IMR-90 (cell line): ENCODE data around the gene ETFA. TPM values are rescaled to one million over a fixed set of nuclear protein-coding genes. Genes with fewer than 3 reads are reported as not detected.

ENCODE experiments used
- ATAC-seq: fragments of 200-7000 bp; cut with Tn5 transposase; 2 replicates; pipeline ENCODE4 v1.9.1; 2020; ENCODE audit warnings: low read depth, mild to moderate bottlenecking, moderate library complexity
- BruUV-seq: library from RNA; stranded (reverse); fragments of 400-500 nt; replicated peaks from 2 replicates; lab custom pipeline; 2021; lab: Mats Ljungman, UMichigan
- CTCF ChIA-PET: fragments of 300-600 bp; formaldehyde crosslinking; extraction: SDS; loops from one replicate; lab custom pipeline; 2021; ENCODE audit warnings: antibody characterized with exemption; lab: Yijun Ruan, JAX
- POLR2A ChIA-PET: fragments of 300-600 bp; sonication (Branson Sonifier 250); formaldehyde crosslinking; loops from one replicate; lab custom pipeline; 2022; ENCODE audit warnings: antibody characterized with exemption; ENCODE audit not compliant: unreplicated experiment; lab: Charles Lee
- DNase-seq: peaks from one replicate; pipeline ENCODE4 v3.0.0; 2013
- H2AFZ ChIP-seq: replicated peaks from 2 replicates; pipeline ENCODE3; 2013; ENCODE audit warnings: low read length, mild to moderate bottlenecking; ENCODE audit not compliant: poor library complexity
- H2AK5ac ChIP-seq: 2 replicates; pipeline ENCODE4 v1.6.1; 2013; ENCODE audit warnings: low read depth, low read length, inconsistent platforms
- H2AK9ac ChIP-seq: replicated peaks from 2 replicates; pipeline ENCODE3; 2013; ENCODE audit warnings: mild to moderate bottlenecking, low read depth, low read length, moderate library complexity; ENCODE audit not compliant: poor library complexity
- H2BK120ac ChIP-seq: 2 replicates; pipeline ENCODE4 v1.6.1; 2013; ENCODE audit warnings: low read depth, low read length, inconsistent platforms
- H2BK15ac ChIP-seq: 3 replicates; pipeline ENCODE4 v1.6.1; 2013; ENCODE audit warnings: low read depth, low read length, inconsistent platforms
- H2BK20ac ChIP-seq: 2 replicates; pipeline ENCODE4 v1.6.1; 2013; ENCODE audit warnings: low read depth, mild to moderate bottlenecking, inconsistent platforms, low read length, moderate library complexity
- H2BK5ac ChIP-seq: 2 replicates; pipeline ENCODE4 v1.6.1; 2013; ENCODE audit warnings: mild to moderate bottlenecking, low read depth, low read length, inconsistent platforms; ENCODE audit not compliant: poor library complexity, severe bottlenecking
- H3K14ac ChIP-seq: replicated peaks from 2 replicates; pipeline ENCODE4 v1.6.1; 2013; ENCODE audit warnings: low read depth, low read length, inconsistent platforms
- H3K18ac ChIP-seq: 2 replicates; pipeline ENCODE4 v1.6.1; 2013; ENCODE audit warnings: low read depth, low read length, control low read depth
- H3K23ac ChIP-seq: 2 replicates; pipeline ENCODE4 v1.6.1; 2013; ENCODE audit warnings: low read depth, low read length, inconsistent platforms
- H3K27ac ChIP-seq: 2 replicates; pipeline ENCODE4 v1.5.1; 2013; ENCODE audit warnings: mild to moderate bottlenecking, control low read depth, low read length; ENCODE audit not compliant: insufficient read depth
- H3K27me3 ChIP-seq: 2 replicates; pipeline ENCODE4 v1.6.1; 2013; ENCODE audit warnings: low read length; ENCODE audit not compliant: control insufficient read depth, insufficient read depth
- H3K36me3 ChIP-seq: 2 replicates; pipeline ENCODE4 v1.6.1; 2013; ENCODE audit warnings: low read length, mixed read lengths; ENCODE audit not compliant: control insufficient read depth, insufficient read depth
- H3K4ac ChIP-seq: 2 replicates; pipeline ENCODE4 v1.6.1; 2013; ENCODE audit warnings: low read depth, low read length, inconsistent platforms
- H3K4me1 ChIP-seq: 2 replicates; pipeline ENCODE4 v1.6.1; 2013; ENCODE audit warnings: low read length, mixed read lengths; ENCODE audit not compliant: control insufficient read depth, insufficient read depth
- H3K4me2 ChIP-seq: 2 replicates; pipeline ENCODE4 v1.6.1; 2013; ENCODE audit warnings: low read depth, mild to moderate bottlenecking, control low read depth, low read length, moderate library complexity
- H3K4me3 ChIP-seq: 2 replicates; pipeline ENCODE4 v1.5.1; 2013; ENCODE audit warnings: low read depth, mild to moderate bottlenecking, control low read depth, low read length, moderate library complexity; ENCODE audit not compliant: insufficient read depth
- H3K56ac ChIP-seq: 2 replicates; pipeline ENCODE4 v1.6.1; 2013; ENCODE audit warnings: low read length, inconsistent platforms; ENCODE audit not compliant: insufficient read depth; ENCODE audit errors: extremely low read depth
- H3K79me1 ChIP-seq, 2 experiments: 2 replicates each; pipeline ENCODE4 v1.6.1; 2013; ENCODE audit warnings: low read length in 2 of 2, inconsistent platforms in 1 of 2, low read depth in 1 of 2
- H3K9ac ChIP-seq: 2 replicates; pipeline ENCODE4 v1.6.1; 2013; ENCODE audit warnings: low read depth, low read length, control low read depth
- H3K9me1 ChIP-seq: 2 replicates; pipeline ENCODE4 v1.6.1; 2013; ENCODE audit warnings: low read length, inconsistent platforms; ENCODE audit not compliant: insufficient read depth
- H3K9me3 ChIP-seq: 2 replicates; pipeline ENCODE4 v1.6.1; 2013; ENCODE audit warnings: low read length; ENCODE audit not compliant: control insufficient read depth, insufficient read depth
- H4K20me1 ChIP-seq: 2 replicates; pipeline ENCODE4 v1.6.1; 2013; ENCODE audit warnings: low read length, inconsistent platforms; ENCODE audit not compliant: insufficient read depth
- H4K5ac ChIP-seq: 2 replicates; pipeline ENCODE4 v1.6.1; 2013; ENCODE audit warnings: mild to moderate bottlenecking, low read depth, low read length, control low read depth
- H4K8ac ChIP-seq, 2 experiments: 2 replicates each; pipeline ENCODE4 v1.6.1; 2013; ENCODE audit warnings: low read depth in 2 of 2, low read length in 2 of 2, control low read depth in 1 of 2, inconsistent platforms in 1 of 2
- H4K91ac ChIP-seq: 2 replicates; pipeline ENCODE4 v1.6.1; 2013; ENCODE audit warnings: low read depth, low read length, inconsistent platforms; ENCODE audit not compliant: insufficient read depth
- BHLHE40 ChIP-seq: fragments of 150-350 bp; IDR thresholded peaks from 2 replicates; pipeline ENCODE4 v1.6.1; 2016; ENCODE audit warnings: mild to moderate bottlenecking, low read depth, low read length
- CEBPB ChIP-seq: IDR thresholded peaks from 2 replicates; pipeline ENCODE4 v1.6.1; 2012; ENCODE audit warnings: low read depth, low read length, improper control_type of control experiment
- CHD1 ChIP-seq: IDR thresholded peaks from 2 replicates; pipeline ENCODE4 v1.6.1; 2012; ENCODE audit warnings: low read depth, low read length, improper control_type of control experiment
- CTCF ChIP-seq: conservative IDR thresholded peaks from 2 replicates; pipeline ENCODE4 v1.5.1; 2012; ENCODE audit warnings: mild to moderate bottlenecking, low read depth, low read length, improper control_type of control experiment
- FOS ChIP-seq: fragments of 150-350 bp; IDR thresholded peaks from 2 replicates; pipeline ENCODE4 v1.6.1; 2016; ENCODE audit warnings: low read depth, low read length
- MAFK ChIP-seq: IDR thresholded peaks from 2 replicates; pipeline ENCODE4 v1.6.1; 2012; ENCODE audit warnings: low read depth, low read length, improper control_type of control experiment
- NFE2L2 ChIP-seq: fragments of 150-350 bp; IDR thresholded peaks from 2 replicates; pipeline ENCODE4 v1.6.1; 2016; ENCODE audit warnings: low read depth, mild to moderate bottlenecking, low read length
- POLR2A ChIP-seq: IDR thresholded peaks from 2 replicates; pipeline ENCODE4 v1.6.1; 2012; ENCODE audit warnings: mild to moderate bottlenecking, low read depth, low read length
- RAD21 ChIP-seq: IDR thresholded peaks from 2 replicates; pipeline ENCODE4 v1.6.1; 2012; ENCODE audit warnings: low read length, improper control_type of control experiment
- RCOR1 ChIP-seq: IDR thresholded peaks from 2 replicates; pipeline ENCODE4 v1.6.1; 2012; ENCODE audit warnings: mild to moderate bottlenecking, low read length, improper control_type of control experiment; ENCODE audit not compliant: insufficient replicate concordance
- RFX5 ChIP-seq: IDR thresholded peaks from 2 replicates; pipeline ENCODE4 v1.8.0; 2012; ENCODE audit warnings: low read depth, mild to moderate bottlenecking, low read length, moderate library complexity
- WGBS, 2 experiments: methylation state at CpG; one replicate each; pipeline versions ENCODE4 v1.1.5 to v1.1.7; 2013; ENCODE audit warnings: missing lambda C conversion rate in 2 of 2; ENCODE audit not compliant: insufficient read length in 1 of 2; ENCODE audit errors: extremely low coverage in 2 of 2; 5-methylcytosine and 5-hydroxymethylcytosine counted together
- dilution Hi-C: fragments of 300-500 bp; cut with HindIII; formaldehyde crosslinking; loops from one replicate; pipeline ENCODE4 v1.14.3; 2018; ENCODE audit warnings: low sequenced_read_pairs; ENCODE audit not compliant: unreplicated experiment
- in situ Hi-C: fragments of 300-500 bp; cut with MboI; formaldehyde crosslinking; loops from 3 replicates; pipeline ENCODE4 v1.14.3; 2019; ENCODE audit warnings: low sequenced_read_pairs, inconsistent platforms, mixed read lengths
- intact Hi-C: fragments of 100-400 bp; cut with micrococcal nuclease; formaldehyde crosslinking; loops from 2 replicates; pipeline ENCODE4 v1.10.0; 2022
- polyA plus RNA-seq, 3 experiments: library from polyadenylated mRNA; depleted of rRNA; stranded (reverse); fragments of >200 nt; gene quantifications; 2 replicates each; pipeline ENCODE4 v1.2.3, GENCODE V29; 2012; ENCODE audit warnings: low replicate concordance in 1 of 3
- total RNA-seq: library from RNA; depleted of rRNA; stranded (reverse); fragments of >200 nt; gene quantifications from 2 replicates; pipeline ENCODE4 v1.2.3, GENCODE V29; 2012
- TF ChIP-seq, protein P1 (sequence below): fragments of 150-350 bp; IDR thresholded peaks from 2 replicates; pipeline ENCODE4 v1.6.1; 2017; ENCODE audit warnings: mild to moderate bottlenecking, antibody characterized with exemption, low read length, low read depth
- TF ChIP-seq, protein P2 (sequence below): fragments of 150-350 bp; IDR thresholded peaks from 2 replicates; pipeline ENCODE4 v1.6.1; 2016; ENCODE audit warnings: low read depth, mild to moderate bottlenecking, low read length, moderate library complexity, borderline replicate concordance

ETFA gene
- total and polyA plus RNA-seq, 2 of the 4 experiments (the other 2 are of a cell fraction) = 115 to 172 TPM

- no peak for TF ChIP-seq FOS
- no peak for TF ChIP-seq CEBPB
Observed at GRCh38 chr15:76327191-76328105, 16.2 kb upstream of the ETFA start (continued).

DNA sequence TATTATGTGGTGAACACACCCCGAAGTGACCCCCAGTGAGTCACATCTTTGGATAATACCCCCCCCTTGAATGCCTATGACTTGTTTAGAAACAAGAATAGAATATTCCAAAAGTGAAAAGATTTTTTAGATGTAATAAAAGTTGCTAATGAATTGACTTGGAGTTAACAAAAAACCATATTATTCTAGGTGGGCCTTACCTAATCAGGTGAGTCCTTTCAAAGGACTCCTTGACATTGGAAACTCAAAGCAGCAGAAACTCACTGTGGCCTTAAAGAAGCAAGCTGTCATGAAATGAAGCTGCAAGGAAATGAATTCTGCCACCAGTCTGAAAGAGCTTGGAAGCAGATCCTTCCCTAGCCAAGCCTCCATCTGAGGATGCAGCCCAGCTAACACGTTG lies 14.4 kb upstream of the ETFA start:
- peaks cover 3% of the 10 kb centered on the region; the same call in 1 of the 2 replicates for H3K9me1 ChIP-seq
- no peak overlapping the region for H2BK20ac ChIP-seq
- H2BK120ac ChIP-seq = no peak overlapping the region
- no TSS peak for BruUV-seq
- ATAC-seq (no peak), DNase-seq (no peak)
- H3K4me1 ChIP-seq = peaks cover 5% of the 10 kb centered on the region; the same call in 1 of the 2 replicates
- POLR2A ChIA-PET = interaction anchor here (0.6 kb wide), 1 partner anchor 11 kb away, joined by 5 read pairs; the partner anchor contains the start of gene ISL2
- H2AFZ ChIP-seq = no peak overlapping the region
- H4K8ac ChIP-seq = no peak overlapping the region
- H3K23ac ChIP-seq = no peak overlapping the region
- CTCF ChIA-PET = no interaction called here
- H3K4ac ChIP-seq = no peak overlapping the region
- dilution Hi-C loops = no loop called here
- H3K56ac ChIP-seq = no peak overlapping the region
- in situ Hi-C loops = no loop called here
- intact Hi-C loops = no loop called here
- no peaks in the 10 kb centered on the region for H3K36me3 ChIP-seq
- H3K79me1 ChIP-seq = no peaks in the 10 kb centered on the region
- no peak overlapping the region for H3K27ac ChIP-seq
- no peak overlapping the region for H3K4me3 ChIP-seq
- H3K14ac ChIP-seq = no peak overlapping the region
- WGBS, 2 experiments = no CpG with 5 or more reads among the region's 2 CpGs
- no peak overlapping the region for H2BK15ac ChIP-seq
- no peak overlapping the region for H2AK9ac ChIP-seq
- H2BK5ac ChIP-seq = no peak overlapping the region
- no peak overlapping the region for H2AK5ac ChIP-seq
- H3K4me2 ChIP-seq = no peak overlapping the region
- no peak overlapping the region for H3K18ac ChIP-seq
- H3K9ac ChIP-seq = no peak overlapping the region
- no peaks in the 10 kb centered on the region for H4K20me1 ChIP-seq
- no peak overlapping the region for H4K5ac ChIP-seq
- no peaks in the 10 kb centered on the region for H3K9me3 ChIP-seq
- no peak overlapping the region for H4K91ac ChIP-seq
- peaks cover 15% of the 10 kb centered on the region for H3K27me3 ChIP-seq
- no peak for TF ChIP-seq FOS
- no peak for TF ChIP-seq NFE2L2
- TF ChIP-seq CEBPB = no peak
- TF ChIP-seq, protein P1, sequence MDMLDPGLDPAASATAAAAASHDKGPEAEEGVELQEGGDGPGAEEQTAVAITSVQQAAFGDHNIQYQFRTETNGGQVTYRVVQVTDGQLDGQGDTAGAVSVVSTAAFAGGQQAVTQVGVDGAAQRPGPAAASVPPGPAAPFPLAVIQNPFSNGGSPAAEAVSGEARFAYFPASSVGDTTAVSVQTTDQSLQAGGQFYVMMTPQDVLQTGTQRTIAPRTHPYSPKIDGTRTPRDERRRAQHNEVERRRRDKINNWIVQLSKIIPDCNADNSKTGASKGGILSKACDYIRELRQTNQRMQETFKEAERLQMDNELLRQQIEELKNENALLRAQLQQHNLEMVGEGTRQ = no peak
- no peak for TF ChIP-seq BHLHE40
- no peak for TF ChIP-seq CTCF
- TF ChIP-seq, protein P2, sequence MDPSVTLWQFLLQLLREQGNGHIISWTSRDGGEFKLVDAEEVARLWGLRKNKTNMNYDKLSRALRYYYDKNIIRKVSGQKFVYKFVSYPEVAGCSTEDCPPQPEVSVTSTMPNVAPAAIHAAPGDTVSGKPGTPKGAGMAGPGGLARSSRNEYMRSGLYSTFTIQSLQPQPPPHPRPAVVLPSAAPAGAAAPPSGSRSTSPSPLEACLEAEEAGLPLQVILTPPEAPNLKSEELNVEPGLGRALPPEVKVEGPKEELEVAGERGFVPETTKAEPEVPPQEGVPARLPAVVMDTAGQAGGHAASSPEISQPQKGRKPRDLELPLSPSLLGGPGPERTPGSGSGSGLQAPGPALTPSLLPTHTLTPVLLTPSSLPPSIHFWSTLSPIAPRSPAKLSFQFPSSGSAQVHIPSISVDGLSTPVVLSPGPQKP = no peak
- no peak for TF ChIP-seq RCOR1
- TF ChIP-seq RFX5 = no peak
- TF ChIP-seq CHD1 = no peak
- TF ChIP-seq RAD21 = no peak
- TF ChIP-seq POLR2A = no peak
- TF ChIP-seq MAFK = no peak
